GM23248 (cell line): ENCODE data around the gene CHKB.

Experiments used
- EZH2 ChIP-seq: fragments of 200-600 bp; sonication (generic); IDR thresholded peaks from 2 replicates; pipeline ENCODE4 v1.6.1; 2018; ENCODE audit warnings: antibody characterized with exemption, mild to moderate bottlenecking; ENCODE audit not compliant: insufficient read depth, poor library complexity, severe bottlenecking
- EZH2phosphoT487 ChIP-seq: fragments of 200-600 bp; sonication (generic); IDR thresholded peaks from 2 replicates; pipeline ENCODE4 v1.6.1; 2018; ENCODE audit warnings: antibody characterized with exemption, moderate library complexity, mild to moderate bottlenecking, low read depth; ENCODE audit not compliant: insufficient read depth

DNA sequence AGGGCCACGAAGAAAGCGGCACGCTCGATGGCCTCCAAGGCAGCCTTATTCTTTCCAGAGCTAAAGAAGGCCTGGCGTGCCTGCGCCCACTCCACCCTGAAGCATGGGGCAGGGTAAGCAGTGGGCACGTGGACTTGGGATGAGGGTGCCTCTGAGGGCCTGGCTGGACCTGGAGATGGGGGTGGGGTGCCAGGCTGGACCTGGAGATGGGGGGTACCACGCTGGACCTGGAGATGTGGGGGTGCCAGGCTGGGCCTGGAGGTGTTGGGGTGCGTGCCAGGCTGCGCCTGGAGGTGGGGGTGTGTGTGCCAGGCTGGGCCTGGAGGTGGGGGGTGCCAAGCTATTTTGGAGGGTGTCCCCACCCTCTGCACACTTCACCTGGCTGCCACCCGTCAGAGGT lies 9.7 kb downstream of the CHKB start:
- no peak for TF ChIP-seq EZH2phosphoT487
- no peak for TF ChIP-seq EZH2
